OCI-LY3 (cell line): ENCODE data around the gene MYO16.

Experiments
- H2AFZ ChIP-seq: fragments of 200-600, 300-600 bp; shearing (Covaris generic); 2 replicates; pipeline ENCODE4 v1.6.0; 2014; ENCODE audit warnings: antibody characterized with exemption, low read depth, low read length
- H3K27ac ChIP-seq: fragments of 200-600, 300-600 bp; sonication (generic); 2 replicates; pipeline ENCODE4 v1.5.1; 2014; ENCODE audit warnings: mild to moderate bottlenecking, low read length, moderate library complexity, mixed read lengths
- H3K27me3 ChIP-seq: fragments of 200-600, 300-600 bp; sonication (generic); 2 replicates; pipeline ENCODE4 v1.6.1; 2014; ENCODE audit warnings: low read depth, low read length, mixed read lengths
- H3K36me3 ChIP-seq: fragments of 200-600, 300-600 bp; sonication (generic); replicated peaks from 2 replicates; pipeline ENCODE3; 2014; ENCODE audit warnings: low read depth, low read length, mixed read lengths
- H3K4me1 ChIP-seq: fragments of 300-600, 200-600 bp; sonication (generic); 2 replicates; pipeline ENCODE4 v1.6.1; 2014; ENCODE audit warnings: low read length, mixed read lengths
- H3K4me2 ChIP-seq: fragments of 200-600, 300-600 bp; sonication (generic); 2 replicates; pipeline ENCODE4 v1.6.1; 2014; ENCODE audit warnings: low read length, mixed read lengths
- H3K4me3 ChIP-seq: fragments of 300-600, 200-600 bp; sonication (generic); 2 replicates; pipeline ENCODE4 v1.5.1; 2014; ENCODE audit warnings: antibody characterized with exemption, mild to moderate bottlenecking, low read length, moderate library complexity
- H3K79me2 ChIP-seq: fragments of 300-600, 200-600 bp; shearing (Covaris generic); 2 replicates; pipeline ENCODE4 v1.6.1; 2014; ENCODE audit warnings: mild to moderate bottlenecking, low read length, mixed read lengths
- H3K9ac ChIP-seq: fragments of 300-600, 200-600 bp; shearing (Covaris generic); 2 replicates; pipeline ENCODE4 v1.6.0; 2014; ENCODE audit warnings: mild to moderate bottlenecking, low read length, moderate library complexity
- H3K9me3 ChIP-seq: fragments of 200-600, 300-600 bp; shearing (Covaris generic); 2 replicates; pipeline ENCODE4 v1.6.1; 2014; ENCODE audit warnings: low read length, mixed read lengths; ENCODE audit not compliant: insufficient read depth
- H4K20me1 ChIP-seq: fragments of 200-600, 300-600 bp; sonication (generic); 2 replicates; pipeline ENCODE4 v1.6.1; 2016; ENCODE audit warnings: low read length, mixed read lengths; ENCODE audit not compliant: insufficient read depth
- EZH2phosphoT487 ChIP-seq: fragments of 200-600 bp; shearing (Covaris generic); IDR thresholded peaks from 2 replicates; pipeline ENCODE4 v1.6.1; 2018; ENCODE audit warnings: antibody characterized with exemption, mixed run types, low read depth
- TF ChIP-seq, protein P1 (sequence below): fragments of 200-600, 300-600 bp; sonication (generic); IDR thresholded peaks from 2 replicates; pipeline ENCODE4 v1.5.1; 2014; ENCODE audit warnings: antibody characterized with exemption, low read length, low read depth

MYO16 gene

GRCh38 chr13:109160887-109161669 is 531.7 kb downstream of the MYO16 start:
- peak overlapping the region; percentile 50 for H3K4me3 ChIP-seq
- H3K27me3 ChIP-seq = peaks cover 43% of the 10 kb centered on the region
- peak overlapping the region; percentile 49 for H3K27ac ChIP-seq
- H3K36me3 ChIP-seq = no peaks in the 10 kb centered on the region
- H2AFZ ChIP-seq = no peak overlapping the region
- TF ChIP-seq, protein P1, sequence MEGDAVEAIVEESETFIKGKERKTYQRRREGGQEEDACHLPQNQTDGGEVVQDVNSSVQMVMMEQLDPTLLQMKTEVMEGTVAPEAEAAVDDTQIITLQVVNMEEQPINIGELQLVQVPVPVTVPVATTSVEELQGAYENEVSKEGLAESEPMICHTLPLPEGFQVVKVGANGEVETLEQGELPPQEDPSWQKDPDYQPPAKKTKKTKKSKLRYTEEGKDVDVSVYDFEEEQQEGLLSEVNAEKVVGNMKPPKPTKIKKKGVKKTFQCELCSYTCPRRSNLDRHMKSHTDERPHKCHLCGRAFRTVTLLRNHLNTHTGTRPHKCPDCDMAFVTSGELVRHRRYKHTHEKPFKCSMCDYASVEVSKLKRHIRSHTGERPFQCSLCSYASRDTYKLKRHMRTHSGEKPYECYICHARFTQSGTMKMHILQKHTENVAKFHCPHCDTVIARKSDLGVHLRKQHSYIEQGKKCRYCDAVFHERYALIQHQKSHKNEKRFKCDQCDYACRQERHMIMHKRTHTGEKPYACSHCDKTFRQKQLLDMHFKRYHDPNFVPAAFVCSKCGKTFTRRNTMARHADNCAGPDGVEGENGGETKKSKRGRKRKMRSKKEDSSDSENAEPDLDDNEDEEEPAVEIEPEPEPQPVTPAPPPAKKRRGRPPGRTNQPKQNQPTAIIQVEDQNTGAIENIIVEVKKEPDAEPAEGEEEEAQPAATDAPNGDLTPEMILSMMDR = no peak
- no peak for TF ChIP-seq EZH2phosphoT487
- no peaks in the 10 kb centered on the region for H4K20me1 ChIP-seq
- H3K4me2 ChIP-seq = peak overlapping the region; percentile 85
- H3K79me2 ChIP-seq = no peaks in the 10 kb centered on the region
- H3K9me3 ChIP-seq = no peaks in the 10 kb centered on the region
- peaks cover 49% of the 10 kb centered on the region for H3K4me1 ChIP-seq
- peak overlapping the region; percentile 17; the same call in 1 of the 2 replicates for H3K9ac ChIP-seq

DNA sequence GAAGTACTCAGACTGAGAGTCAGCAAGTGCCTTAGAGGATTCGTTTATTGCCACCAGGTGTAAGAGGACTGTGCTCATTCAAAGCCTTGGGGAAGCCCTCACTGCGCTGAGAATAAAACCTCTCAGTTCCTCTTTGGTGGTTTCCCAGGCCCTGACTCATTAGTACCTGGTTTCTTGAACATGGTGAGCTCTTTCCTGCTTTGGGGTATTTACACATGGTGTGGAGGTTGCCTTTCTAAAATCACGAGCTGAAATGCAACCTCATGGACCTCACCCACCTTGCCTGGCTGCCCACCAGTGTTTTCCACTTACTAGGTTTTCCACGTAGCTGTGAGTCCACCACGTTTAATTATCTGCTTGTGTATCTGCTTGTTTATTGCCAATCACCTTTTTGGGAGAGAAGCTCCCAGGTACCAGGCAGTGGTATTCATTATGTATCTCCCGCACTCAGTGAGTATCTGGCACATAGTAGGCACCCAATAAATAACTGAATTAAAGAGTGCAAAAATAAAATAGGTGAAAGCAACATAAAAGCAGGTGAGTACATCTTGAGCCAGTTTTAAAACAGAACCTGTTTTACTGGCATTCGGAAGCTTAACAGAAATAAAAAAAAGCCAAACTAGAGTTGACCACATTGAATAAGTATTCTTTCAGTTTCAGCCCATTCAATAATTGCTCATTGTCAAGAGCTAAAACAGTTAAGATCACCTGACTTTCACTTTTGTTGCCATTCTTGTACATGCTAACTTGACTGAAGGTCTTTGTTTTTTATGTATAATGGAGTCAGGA is 533.0 kb downstream of the MYO16 start:
- H3K36me3 ChIP-seq = no peaks in the 10 kb centered on the region
- H3K9me3 ChIP-seq = no peaks in the 10 kb centered on the region
- peaks cover 47% of the 10 kb centered on the region for H3K4me1 ChIP-seq
- peak overlapping the region; percentile 37; the same call in 1 of the 2 replicates for H3K9ac ChIP-seq
- TF ChIP-seq, protein P1 = no peak
- peak; percentile 78; the same call in 1 of the 2 replicates for TF ChIP-seq EZH2phosphoT487
- peak overlapping the region; percentile 59 for H3K27ac ChIP-seq
- H3K27me3 ChIP-seq = peaks cover 32% of the 10 kb centered on the region
- H3K79me2 ChIP-seq = no peaks in the 10 kb centered on the region
- no peak overlapping the region for H2AFZ ChIP-seq
- H3K4me2 ChIP-seq = peak overlapping the region; percentile 95
- H3K4me3 ChIP-seq = peak overlapping the region; percentile 72
- no peaks in the 10 kb centered on the region for H4K20me1 ChIP-seq

DNA sequence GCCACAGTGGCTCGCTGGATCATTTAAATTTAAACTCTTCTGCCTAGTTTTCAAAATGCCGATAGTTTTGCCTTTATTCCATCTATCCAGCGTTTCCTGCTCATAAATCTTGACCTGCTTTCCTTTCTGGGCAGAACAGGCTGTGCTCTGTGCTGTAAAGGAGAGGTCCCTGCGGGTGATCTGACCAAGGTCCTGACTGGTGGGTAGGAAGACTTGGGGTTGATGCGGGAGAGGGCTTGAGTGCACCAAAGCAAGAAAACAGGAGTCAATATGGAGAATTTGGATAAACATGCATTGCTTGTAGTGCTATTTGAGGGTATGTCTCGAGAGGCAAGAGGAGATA is 533.6 kb downstream of the MYO16 start:
- Histone ChIP-seq H3K79me2 (no peaks in the 10 kb centered on the region), H3K4me3 (peak overlapping the region; percentile 72), H3K9me3 (no peaks in the 10 kb centered on the region), H4K20me1 (no peaks in the 10 kb centered on the region), H3K27ac (no peak overlapping the region), H2AFZ (no peak overlapping the region), H3K27me3 (peaks cover 27% of the 10 kb centered on the region), H3K4me1 (peaks cover 47% of the 10 kb centered on the region), H3K36me3 (no peaks in the 10 kb centered on the region), H3K9ac (peak overlapping the region; percentile 37; the same call in 1 of the 2 replicates), H3K4me2 (peak overlapping the region; percentile 95)
- no peak for TF ChIP-seq EZH2phosphoT487
- TF ChIP-seq, protein P1 = no peak

DNA sequence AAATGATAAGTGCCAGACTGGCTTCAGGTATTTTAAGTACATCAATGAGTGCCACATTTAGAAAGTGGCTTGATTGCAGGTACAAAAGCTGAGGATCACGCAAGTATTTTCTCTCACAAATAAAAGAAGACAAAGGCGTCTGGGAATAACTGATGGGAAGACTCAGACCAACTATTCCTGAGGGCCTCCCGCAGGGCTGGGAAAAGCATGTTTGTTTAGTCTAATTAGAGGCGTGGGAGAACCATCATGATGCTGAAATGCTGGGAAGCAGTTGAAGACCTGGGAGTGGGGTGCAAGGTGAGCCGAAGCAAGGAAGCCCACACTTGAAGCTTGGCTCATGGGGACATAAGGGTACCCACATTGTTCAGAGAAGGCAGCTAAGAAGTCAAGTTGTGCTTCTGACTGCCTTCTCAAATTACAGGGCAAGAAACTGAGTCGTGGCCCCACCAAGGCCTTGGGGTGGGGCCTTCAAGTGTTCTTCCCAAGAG is 536.0 kb downstream of the MYO16 start:
- Histone ChIP-seq H3K4me1 (peaks cover 35% of the 10 kb centered on the region), H2AFZ (no peak overlapping the region), H3K27me3 (peaks cover 11% of the 10 kb centered on the region), H3K4me2 (no peak overlapping the region), H3K36me3 (no peaks in the 10 kb centered on the region), H4K20me1 (no peaks in the 10 kb centered on the region), H3K4me3 (no peak overlapping the region), H3K79me2 (no peaks in the 10 kb centered on the region), H3K27ac (no peak overlapping the region), H3K9ac (no peak overlapping the region), H3K9me3 (no peaks in the 10 kb centered on the region)
- TF ChIP-seq EZH2phosphoT487 = no peak
- TF ChIP-seq, protein P1 = no peak
